Upper lobe of left lung (tissue), 6 donors: ENCODE data around the gene KCNG2. TPM values are rescaled to one million over a fixed set of nuclear protein-coding genes. Genes with fewer than 3 reads are reported as not detected.

Source experiments
- ATAC-seq, 2 donors: fragments of 200-7000 bp; cut with Tn5 transposase; one replicate each; pipeline ENCODE4 v1.9.1; 2022; ENCODE audit warnings: mild to moderate bottlenecking in 2 of 2, moderate library complexity in 2 of 2; ENCODE audit not compliant: low FRiP score in 2 of 2
- DNase-seq, 2 donors: peaks; one replicate each; pipeline ENCODE4 v3.0.0-alpha.2; 2019 to 2020
- H3K27ac ChIP-seq, 4 donors: fragments of 200-600 bp; sonication (generic); one replicate each; pipeline ENCODE4 v1.5.1; 2016 to 2019
- H3K27me3 ChIP-seq, 4 donors: fragments of 200-600 bp; sonication (generic); one replicate each; pipeline ENCODE4 v1.5.1; 2017 to 2019
- H3K36me3 ChIP-seq, 4 donors: fragments of 200-600 bp; sonication (generic); one replicate each; pipeline ENCODE4 v1.5.1; 2016 to 2019
- H3K4me1 ChIP-seq, 4 donors: fragments of 200-600 bp; sonication (generic); one replicate each; pipeline ENCODE4 v1.5.1; 2018 to 2019
- H3K4me3 ChIP-seq, 4 donors: fragments of 200-600 bp; sonication (generic); one replicate each; pipeline ENCODE4 v1.5.1; 2017 to 2019; ENCODE audit warnings: mild to moderate bottlenecking in 2 of 4, moderate library complexity in 1 of 4
- H3K9me3 ChIP-seq, 4 donors: fragments of 200-600 bp; sonication (generic); one replicate each; pipeline ENCODE4 v1.5.1; 2018 to 2019
- CTCF ChIP-seq, 6 experiments: fragments of 450-650 bp in 4 of 6; fragments of 200-600 bp in 2 of 6; sonication (generic) in 2 of 6; IDR thresholded peaks; one replicate each; pipeline ENCODE4 v1.5.1; 2016 to 2019; ENCODE audit warnings: antibody characterized with exemption in 6 of 6
- EP300 ChIP-seq, 4 donors: sonication (generic); formaldehyde crosslinking; IDR thresholded peaks; one replicate each; pipeline ENCODE4 v1.5.1; 2017; ENCODE audit warnings: antibody characterized with exemption in 4 of 4, control low read depth in 2 of 4
- POLR2A ChIP-seq, 4 donors: fragments of 450-650 bp; IDR thresholded peaks; one replicate each; pipeline ENCODE4 v1.5.1; 2016 to 2017; ENCODE audit warnings: antibody characterized with exemption in 4 of 4, mild to moderate bottlenecking in 2 of 4
- POLR2AphosphoS5 ChIP-seq, 2 donors: sonication (generic); formaldehyde crosslinking; IDR thresholded peaks; one replicate each; pipeline ENCODE4 v1.5.1; 2017; ENCODE audit warnings: antibody characterized with exemption in 2 of 2
- WGBS, 2 donors: methylation state at CpG; one replicate each; pipeline ENCODE4 v1.1.5; 2017 to 2018; 5-methylcytosine and 5-hydroxymethylcytosine counted together
- total RNA-seq, 6 donors: library from RNA; depleted of rRNA in 4 of 6; stranded (reverse); fragments of >200 nt in 4 of 6; gene quantifications; one replicate each; pipeline versions ENCODE4 v1.1.0 to v1.2.1, GENCODE V29; 2016 to 2021
- donor health status: DM: no; HTN: no; CAD: no; lungs with moderate emphysema.
- donor health status: DM: no; HTN: yes; CAD: no; lungs with severe emphysema.

KCNG2 gene
- total RNA-seq, 6 donors from 2014 or later = 0.49 to 1.1 (median 0.73) TPM; not detected in 2

- DNase-seq = no peak
- 63 to 90% methylated on average over 1 to 12 of the region's 14 CpGs for WGBS, 2 donors
- TF ChIP-seq EP300 (IDR thresholded peaks at IDR 0.05) (no peak), CTCF (IDR thresholded peaks at IDR 0.05) (no peak), POLR2AphosphoS5 (IDR thresholded peaks at IDR 0.05) (no peak), POLR2A (IDR thresholded peaks at IDR 0.05) (no peak)
These were observed 5.9 kb downstream of the KCNG2 start for GRCh38 chr18:79803611-79804051.

GRCh38 chr18:79804130-79804787 lies 6.5 kb downstream of the KCNG2 start:
- no peak for DNase-seq
- Histone ChIP-seq H3K27me3 (peaks cover 0 to 7% (median under 1%) of the 10 kb centered on the region in 4 donors), H3K36me3 (no peaks in the 10 kb centered on the region), H3K4me1 (peaks cover under 1 to 3% (median 1%) of the 10 kb centered on the region in 4 donors), H3K9me3 (no peaks in the 10 kb centered on the region), H3K27ac (no peak overlapping the region), H3K4me3 (no peak overlapping the region)
- TF ChIP-seq POLR2AphosphoS5 (IDR thresholded peaks at IDR 0.05) = no peak
- TF ChIP-seq EP300 (IDR thresholded peaks at IDR 0.05) = no peak
- TF ChIP-seq POLR2A (IDR thresholded peaks at IDR 0.05) = no peak
- TF ChIP-seq CTCF (IDR thresholded peaks at IDR 0.05) = no peak
- ATAC-seq = no peak
- 71 to 88% methylated on average over 5 to 14 of the region's 15 CpGs for WGBS, 2 donors

More at GRCh38 chr18:79803611-79804051, 5.9 kb downstream of the KCNG2 start:
- Histone ChIP-seq H3K4me1 (peaks cover 6 to 9% (median 8%) of the 10 kb centered on the region in 4 donors), H3K27ac (no peak overlapping the region), H3K9me3 (no peaks in the 10 kb centered on the region), H3K27me3 (peaks cover 0 to 13% (median 3%) of the 10 kb centered on the region in 4 donors), H3K36me3 (no peaks in the 10 kb centered on the region), H3K4me3 (no peak overlapping the region)
- no peak for ATAC-seq

GRCh38 chr18:79805211-79805887 lies 7.6 kb downstream of the KCNG2 start:
- H3K36me3 ChIP-seq = no peaks in the 10 kb centered on the region
- 81% methylated on average over 18 of the region's 18 CpGs for WGBS, 2 donors
- ATAC-seq (no peak), DNase-seq (no peak)
- no peaks in the 10 kb centered on the region for H3K27me3 ChIP-seq
- H3K27ac ChIP-seq = no peak overlapping the region
- TF ChIP-seq EP300 (IDR thresholded peaks at IDR 0.05) = no peak
- no peak for TF ChIP-seq POLR2A (IDR thresholded peaks at IDR 0.05)
- TF ChIP-seq POLR2AphosphoS5 (IDR thresholded peaks at IDR 0.05) = no peak
- TF ChIP-seq CTCF (IDR thresholded peaks at IDR 0.05) = no peak
- no peaks in the 10 kb centered on the region for H3K4me1 ChIP-seq
- no peaks in the 10 kb centered on the region for H3K9me3 ChIP-seq
- H3K4me3 ChIP-seq = no peak overlapping the region

- H3K27me3 ChIP-seq = no peaks in the 10 kb centered on the region
- no peaks in the 10 kb centered on the region for H3K9me3 ChIP-seq
- no peaks in the 10 kb centered on the region for H3K36me3 ChIP-seq
- TF ChIP-seq POLR2A (IDR thresholded peaks at IDR 0.05) (no peak), CTCF (IDR thresholded peaks at IDR 0.05) (no peak), EP300 (IDR thresholded peaks at IDR 0.05) (no peak), POLR2AphosphoS5 (IDR thresholded peaks at IDR 0.05) (no peak)
- H3K4me3 ChIP-seq = no peak overlapping the region
- no peak overlapping the region for H3K27ac ChIP-seq
- WGBS, 2 donors = 86 to 87% methylated on average over 12 to 16 of the region's 16 CpGs
- ATAC-seq (peak in 1 of 2 donors; percentile 9), DNase-seq (peak in 1 of 2 donors; percentile 66)
- H3K4me1 ChIP-seq = no peaks in the 10 kb centered on the region
These were observed 8.3 kb downstream of the KCNG2 start for GRCh38 chr18:79805926-79806487.
